BJ (cell line): ENCODE data around the gene TRABD2B. TPM values are rescaled to one million over a fixed set of nuclear protein-coding genes. Genes with fewer than 3 reads are reported as not detected.

Experiments used
- CTCF ChIA-PET: fragments of 350-600 bp; formaldehyde crosslinking; extraction: SDS; loops from one replicate; lab custom pipeline; 2021; ENCODE audit warnings: antibody characterized with exemption, inconsistent platforms; lab: Yijun Ruan, JAX
- POLR2A ChIA-PET: fragments of 300-600 bp; sonication (Branson Sonifier 250); formaldehyde crosslinking; extraction: SDS; loops from one replicate; lab custom pipeline; 2021; ENCODE audit warnings: antibody characterized with exemption; lab: Charles Lee
- DNase-seq: peaks from one replicate; pipeline ENCODE4 v3.0.0-alpha.2; 2011; ENCODE audit warnings: low read depth
- H3K27me3 ChIP-seq: 2 replicates; pipeline ENCODE4 v1.6.0; 2011; ENCODE audit warnings: low read length; ENCODE audit not compliant: control insufficient read depth, insufficient read depth
- H3K36me3 ChIP-seq: 2 replicates; pipeline ENCODE4 v1.5.1; 2011; ENCODE audit warnings: low read length; ENCODE audit not compliant: control insufficient read depth, insufficient read depth
- H3K4me3 ChIP-seq: 2 replicates; pipeline ENCODE4 v1.5.1; 2011; ENCODE audit warnings: low read depth, mild to moderate bottlenecking, control low read depth, low read length
- CTCF ChIP-seq: IDR thresholded peaks from 2 replicates; pipeline ENCODE4 v1.5.1; 2011; ENCODE audit warnings: low read depth, mild to moderate bottlenecking, control low read depth, inconsistent platforms, low read length, moderate library complexity; ENCODE audit not compliant: insufficient read depth
- polyA plus RNA-seq: library from polyadenylated mRNA; depleted of rRNA; stranded (reverse); fragments of >200 nt; gene quantifications from 2 replicates; pipeline ENCODE4 v1.2.3, GENCODE V29; 2011

The TRABD2B gene
- polyA plus RNA-seq, 1 experiment = not detected

- Histone ChIP-seq H3K4me3 (no peak overlapping the region), H3K36me3 (no peaks in the 10 kb centered on the region), H3K27me3 (no peaks in the 10 kb centered on the region)
- ChIA-PET CTCF (interaction anchor here (1.3 kb wide), 1 partner anchor 12 kb away, joined by 4 read pairs; no protein-coding TSS in a partner anchor), POLR2A (no interaction called here)
- no peak for TF ChIP-seq CTCF
- no peak for DNase-seq
Observed at GRCh38 chr1:48003741-48004531, 6.8 kb upstream of the TRABD2B start.

GRCh38 chr1:48002142-48002541 lies 5.0 kb upstream of the TRABD2B start:
- H3K4me3 ChIP-seq = no peak overlapping the region
- ChIA-PET CTCF (no interaction called here), POLR2A (no interaction called here)
- DNase-seq = no peak
- H3K36me3 ChIP-seq = no peaks in the 10 kb centered on the region
- H3K27me3 ChIP-seq = no peaks in the 10 kb centered on the region
- TF ChIP-seq CTCF = no peak

GRCh38 chr1:48001696-48002095 lies 4.5 kb upstream of the TRABD2B start:
- ChIA-PET POLR2A (no interaction called here), CTCF (no interaction called here)
- TF ChIP-seq CTCF = no peak
- no peak for DNase-seq
- H3K27me3 ChIP-seq = no peaks in the 10 kb centered on the region
- no peak overlapping the region for H3K4me3 ChIP-seq
- H3K36me3 ChIP-seq = no peaks in the 10 kb centered on the region

GRCh38 chr1:48000883-48001282 lies 3.7 kb upstream of the TRABD2B start:
- CTCF ChIA-PET = interaction anchor here (0.8 kb wide), 1 partner anchor 16 kb away, joined by 3 read pairs; no protein-coding TSS in a partner anchor
- Histone ChIP-seq H3K36me3 (no peaks in the 10 kb centered on the region), H3K4me3 (no peak overlapping the region), H3K27me3 (peaks cover 6% of the 10 kb centered on the region)
- DNase-seq = no peak
- no peak for TF ChIP-seq CTCF
- POLR2A ChIA-PET = no interaction called here

GRCh38 chr1:47999097-47999496 lies 1.9 kb upstream of the TRABD2B start:
- Histone ChIP-seq H3K4me3 (no peak overlapping the region), H3K27me3 (peaks cover 14% of the 10 kb centered on the region)
- CTCF ChIA-PET = interaction anchor here (1.1 to 2.9 kb wide), 7 partner anchors 10 to 204 kb away, joined by 3 to 36 read pairs (median 11); no protein-coding TSS in a partner anchor

More at GRCh38 chr1:47999097-47999496, 1.9 kb upstream of the TRABD2B start:
- H3K36me3 ChIP-seq = no peaks in the 10 kb centered on the region
- POLR2A ChIA-PET = no interaction called here
- DNase-seq = no peak
- TF ChIP-seq CTCF = no peak
